PFSK-1 (cell line): ENCODE results near the gene OGA.

ENCODE experiments used
- FOXP2 ChIP-seq: optimal IDR thresholded peaks from 2 replicates; pipeline ENCODE3; 2011; ENCODE audit warnings: borderline replicate concordance, control low read depth, inconsistent platforms; ENCODE audit not compliant: insufficient read depth; ENCODE audit errors: extremely low read length, extremely low read depth
- POLR2AphosphoS5 ChIP-seq: IDR thresholded peaks from 2 replicates; pipeline ENCODE4 v1.6.1; 2012; ENCODE audit warnings: low read depth, mild to moderate bottlenecking, control low read depth, low read length, moderate library complexity
- SIN3A ChIP-seq: IDR thresholded peaks from 2 replicates; pipeline ENCODE4 v1.6.1; 2012; ENCODE audit warnings: mild to moderate bottlenecking, low read length, moderate library complexity, borderline replicate concordance; ENCODE audit not compliant: insufficient read depth
- TAF1 ChIP-seq: IDR thresholded peaks from 2 replicates; pipeline ENCODE4 v1.6.1; 2012; ENCODE audit warnings: low read length, control low read depth, borderline replicate concordance; ENCODE audit not compliant: insufficient read depth
- TF ChIP-seq, protein P1 (sequence below), 2 experiments: IDR thresholded peaks; 2 replicates each; pipeline versions ENCODE4 v1.6.1 to v1.8.0; 2011 to 2012; ENCODE audit warnings: low read depth in 2 of 2, low read length in 2 of 2, control low read depth in 1 of 2, inconsistent platforms in 1 of 2, mild to moderate bottlenecking in 1 of 2, moderate library complexity in 1 of 2; ENCODE audit not compliant: insufficient read depth in 1 of 2

The OGA gene

DNA sequence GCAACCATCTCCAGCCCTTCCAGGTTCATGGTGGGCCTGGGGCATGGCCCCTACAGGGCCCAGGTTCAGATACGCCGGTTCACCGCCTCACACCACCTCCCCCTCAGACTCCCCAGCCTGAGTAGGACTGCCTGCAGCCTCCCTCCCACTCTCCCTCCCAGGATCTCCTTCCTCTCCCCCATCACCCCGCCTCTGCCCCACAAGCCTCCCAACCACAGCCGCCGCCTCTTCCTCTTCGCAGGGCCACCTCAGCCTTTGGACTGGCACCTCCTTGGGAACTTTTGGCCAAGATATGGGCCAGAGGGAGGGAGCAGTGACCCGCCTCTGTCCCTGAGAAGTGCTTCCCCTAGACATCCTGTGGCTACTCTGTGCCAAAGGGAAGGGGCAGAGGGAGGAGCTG lies 16.1 kb upstream of the OGA start:
- TF ChIP-seq FOXP2 (no peak), TAF1 (no peak), SIN3A (no peak)
- TF ChIP-seq, protein P1, sequence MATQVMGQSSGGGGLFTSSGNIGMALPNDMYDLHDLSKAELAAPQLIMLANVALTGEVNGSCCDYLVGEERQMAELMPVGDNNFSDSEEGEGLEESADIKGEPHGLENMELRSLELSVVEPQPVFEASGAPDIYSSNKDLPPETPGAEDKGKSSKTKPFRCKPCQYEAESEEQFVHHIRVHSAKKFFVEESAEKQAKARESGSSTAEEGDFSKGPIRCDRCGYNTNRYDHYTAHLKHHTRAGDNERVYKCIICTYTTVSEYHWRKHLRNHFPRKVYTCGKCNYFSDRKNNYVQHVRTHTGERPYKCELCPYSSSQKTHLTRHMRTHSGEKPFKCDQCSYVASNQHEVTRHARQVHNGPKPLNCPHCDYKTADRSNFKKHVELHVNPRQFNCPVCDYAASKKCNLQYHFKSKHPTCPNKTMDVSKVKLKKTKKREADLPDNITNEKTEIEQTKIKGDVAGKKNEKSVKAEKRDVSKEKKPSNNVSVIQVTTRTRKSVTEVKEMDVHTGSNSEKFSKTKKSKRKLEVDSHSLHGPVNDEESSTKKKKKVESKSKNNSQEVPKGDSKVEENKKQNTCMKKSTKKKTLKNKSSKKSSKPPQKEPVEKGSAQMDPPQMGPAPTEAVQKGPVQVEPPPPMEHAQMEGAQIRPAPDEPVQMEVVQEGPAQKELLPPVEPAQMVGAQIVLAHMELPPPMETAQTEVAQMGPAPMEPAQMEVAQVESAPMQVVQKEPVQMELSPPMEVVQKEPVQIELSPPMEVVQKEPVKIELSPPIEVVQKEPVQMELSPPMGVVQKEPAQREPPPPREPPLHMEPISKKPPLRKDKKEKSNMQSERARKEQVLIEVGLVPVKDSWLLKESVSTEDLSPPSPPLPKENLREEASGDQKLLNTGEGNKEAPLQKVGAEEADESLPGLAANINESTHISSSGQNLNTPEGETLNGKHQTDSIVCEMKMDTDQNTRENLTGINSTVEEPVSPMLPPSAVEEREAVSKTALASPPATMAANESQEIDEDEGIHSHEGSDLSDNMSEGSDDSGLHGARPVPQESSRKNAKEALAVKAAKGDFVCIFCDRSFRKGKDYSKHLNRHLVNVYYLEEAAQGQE (IDR thresholded peaks at IDR 0.05; ENCODE audit: insufficient read depth in 1 of 2, low read depth in 2 of 2, low read length in 2 of 2), result no peak

DNA sequence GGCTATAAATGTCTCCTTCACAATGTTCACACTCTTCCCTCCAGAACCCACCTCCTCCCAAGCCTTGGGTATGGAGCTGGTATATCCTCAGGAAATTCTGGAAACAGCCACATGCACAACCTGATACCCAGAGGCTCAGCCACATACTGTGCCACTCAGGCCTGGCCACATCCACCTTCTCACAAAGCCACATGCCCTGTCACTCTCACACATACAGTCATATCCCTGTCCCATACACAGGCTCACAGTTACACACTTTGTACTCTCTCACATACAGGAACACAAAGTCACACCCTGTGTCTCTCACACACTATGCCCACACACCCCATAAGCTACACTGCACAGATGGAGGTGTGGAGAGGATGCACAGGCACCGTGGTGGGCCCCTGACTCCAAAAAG lies 15.2 kb upstream of the OGA start:
- TF ChIP-seq SIN3A, result no peak
- TF ChIP-seq FOXP2, result no peak
- no peak for TF ChIP-seq POLR2AphosphoS5
- TF ChIP-seq, protein P1 (IDR thresholded peaks at IDR 0.05; ENCODE audit: insufficient read depth in 1 of 2, low read depth in 2 of 2, low read length in 2 of 2), result no peak
- TF ChIP-seq TAF1, result no peak

DNA sequence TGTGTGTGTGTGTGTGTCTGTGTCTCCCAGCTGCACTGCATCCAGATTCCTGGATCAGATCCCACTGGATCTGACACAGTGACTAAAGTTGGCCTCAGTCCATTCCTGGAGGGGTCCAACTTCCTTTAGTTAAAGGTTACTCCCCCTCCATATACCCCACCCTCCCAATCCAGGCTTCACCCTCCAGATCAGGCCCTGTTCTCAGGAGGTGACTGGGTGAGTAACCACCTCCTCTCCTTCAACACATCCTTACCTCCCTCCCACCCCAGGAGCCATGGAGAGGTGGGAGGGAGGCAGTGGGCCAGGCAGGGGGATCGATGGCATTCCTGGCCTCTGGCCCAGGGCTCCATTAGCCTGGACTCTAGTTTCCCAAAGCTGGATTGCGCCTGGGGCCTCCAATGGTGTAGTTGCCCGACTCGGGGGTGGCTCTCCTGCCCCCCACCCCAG lies 14.1 kb upstream of the OGA start:
- TF ChIP-seq FOXP2 (no peak), TAF1 (no peak), SIN3A (no peak), POLR2AphosphoS5 (no peak)
- TF ChIP-seq, protein P1 (IDR thresholded peaks at IDR 0.05; ENCODE audit: insufficient read depth in 1 of 2, low read depth in 2 of 2, low read length in 2 of 2), result no peak

DNA sequence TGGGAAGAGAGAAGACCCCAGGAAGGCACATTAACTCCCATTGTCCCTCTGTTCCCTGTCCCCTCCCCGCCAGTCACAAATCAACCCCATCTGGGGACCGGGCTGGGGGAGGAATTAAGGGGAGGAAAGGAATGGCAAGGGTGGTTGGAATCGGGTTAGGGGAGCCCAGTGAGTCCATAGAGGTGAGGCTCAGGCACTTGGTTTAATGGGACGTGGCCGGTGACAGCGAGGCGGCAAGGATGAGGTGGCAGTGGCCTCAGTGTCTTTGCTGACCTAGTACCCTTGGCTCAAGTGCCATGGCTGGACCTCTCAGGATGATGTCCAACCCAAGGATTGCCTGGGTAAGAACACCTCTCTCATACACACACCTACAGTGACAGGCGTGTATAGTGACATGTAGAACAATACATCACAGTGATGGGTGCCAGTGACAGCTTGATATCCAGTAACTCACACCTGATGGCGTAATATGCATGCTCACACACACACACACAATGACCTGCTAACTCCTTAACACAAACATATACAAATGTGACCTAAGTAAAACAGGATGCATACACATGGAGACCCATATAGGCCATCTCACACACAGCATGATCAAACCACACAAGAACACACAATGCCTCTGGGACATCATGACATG lies 13.0 kb upstream of the OGA start:
- no peak for TF ChIP-seq POLR2AphosphoS5
- no peak for TF ChIP-seq FOXP2
- TF ChIP-seq SIN3A, result no peak
- TF ChIP-seq, protein P1 (IDR thresholded peaks at IDR 0.05; ENCODE audit: insufficient read depth in 1 of 2, low read depth in 2 of 2, low read length in 2 of 2), result no peak
- no peak for TF ChIP-seq TAF1
